ENCODE results near the gene EPHA1.
"Not testable (repeated sequence)": the region's sequence is repeated elsewhere in the genome, so short reads cannot be mapped to it uniquely, and the experiment has no call there.

EPHA1 gene

DNA sequence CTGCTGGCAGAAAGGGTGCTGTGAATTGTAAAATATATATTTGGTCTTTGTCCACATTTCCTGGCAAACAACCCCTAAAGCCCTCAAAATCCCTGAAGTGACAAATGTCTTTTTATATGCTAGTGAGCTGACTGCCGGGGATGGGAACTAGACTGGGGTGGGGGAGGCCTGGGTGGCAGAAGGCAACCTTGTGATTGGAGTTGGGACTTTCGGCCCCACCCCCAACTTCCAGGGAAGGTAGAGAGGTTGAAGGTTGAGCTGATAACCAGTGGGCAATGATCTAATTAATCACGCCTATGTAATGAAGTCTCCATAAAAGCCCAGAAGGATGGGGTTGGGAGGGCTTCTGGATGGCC, 2.7 kb downstream of the EPHA1 start:
- no peak for DNase-seq (ENCODE audit: insufficient read length, low spot score)
- FAIRE-seq = no peak

DNA sequence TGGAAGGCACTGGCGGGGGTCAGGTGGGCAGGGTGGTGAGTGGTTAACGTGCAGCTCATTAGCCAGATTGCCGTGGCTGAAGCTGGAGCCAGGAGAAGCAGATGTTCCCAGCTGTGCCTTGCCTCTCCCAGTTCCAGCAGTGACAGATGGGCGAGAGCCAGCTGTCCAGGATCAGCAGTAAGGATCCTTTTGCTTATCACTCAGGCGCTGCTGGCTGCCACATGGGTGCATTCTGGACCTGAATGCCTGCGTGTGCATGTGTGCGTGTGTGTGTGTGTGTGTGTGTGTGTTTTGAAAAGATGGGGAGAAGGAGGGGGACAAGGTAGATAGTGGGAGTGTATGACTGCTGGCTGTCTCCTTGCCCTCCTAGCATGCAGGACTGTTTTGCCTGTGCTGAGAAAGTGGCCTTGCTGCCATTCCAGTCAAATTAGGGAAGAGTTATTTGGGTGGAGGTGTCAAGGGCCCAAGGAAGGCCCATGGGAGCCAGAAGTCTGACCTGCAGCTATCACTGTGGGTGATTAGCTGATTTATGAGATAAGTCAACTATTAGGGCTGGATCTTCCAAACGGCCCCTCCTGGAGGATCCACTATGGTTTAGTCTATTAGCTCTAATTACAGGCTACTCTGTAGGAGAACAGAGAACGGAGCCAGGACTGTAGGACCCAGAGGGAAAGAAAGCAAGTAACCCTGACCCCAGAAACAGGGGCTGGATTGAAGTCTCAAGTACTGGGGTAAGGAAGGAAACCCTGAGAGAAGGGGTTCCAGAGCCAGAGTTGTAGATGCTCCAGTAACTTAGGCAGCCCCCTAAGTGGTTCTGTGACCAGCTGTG, 3.3 kb downstream of the EPHA1 start:
- FAIRE-seq (no peak), DNase-seq (ENCODE audit: insufficient read length, low spot score) (no peak)

- FAIRE-seq; DNase-seq (ENCODE audit: insufficient read length, low spot score): not testable (repeated sequence)
Observed at GRCh38 chr7:143402233-143402632, 6.4 kb downstream of the EPHA1 start.

- DNase-seq (ENCODE audit: insufficient read length, low spot score) (no peak), FAIRE-seq (no peak)
Observed at GRCh38 chr7:143401265-143401664, 7.4 kb downstream of the EPHA1 start.

DNA sequence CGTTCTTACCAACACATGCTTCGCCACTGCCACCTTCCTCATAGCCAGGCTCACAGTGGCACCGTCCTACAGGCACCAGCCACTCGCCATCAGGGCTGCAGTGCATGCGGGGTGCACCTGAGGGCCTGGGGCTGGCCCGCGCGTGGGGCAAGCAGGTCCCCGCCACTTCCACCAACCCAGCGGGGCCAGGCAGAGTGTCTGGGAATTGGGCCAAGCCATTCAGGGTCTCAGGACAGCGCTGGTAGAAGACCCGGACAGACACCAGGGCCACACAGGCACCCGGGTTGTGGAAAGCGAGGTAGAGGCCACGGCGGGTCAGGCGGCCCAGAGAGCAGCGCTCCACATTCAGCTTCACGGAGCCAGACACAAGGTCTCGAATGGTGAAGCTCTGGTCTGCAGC, 9.0 kb downstream of the EPHA1 start:
- no peak for DNase-seq (ENCODE audit: insufficient read length, low spot score)
- FAIRE-seq = no peak

DNA sequence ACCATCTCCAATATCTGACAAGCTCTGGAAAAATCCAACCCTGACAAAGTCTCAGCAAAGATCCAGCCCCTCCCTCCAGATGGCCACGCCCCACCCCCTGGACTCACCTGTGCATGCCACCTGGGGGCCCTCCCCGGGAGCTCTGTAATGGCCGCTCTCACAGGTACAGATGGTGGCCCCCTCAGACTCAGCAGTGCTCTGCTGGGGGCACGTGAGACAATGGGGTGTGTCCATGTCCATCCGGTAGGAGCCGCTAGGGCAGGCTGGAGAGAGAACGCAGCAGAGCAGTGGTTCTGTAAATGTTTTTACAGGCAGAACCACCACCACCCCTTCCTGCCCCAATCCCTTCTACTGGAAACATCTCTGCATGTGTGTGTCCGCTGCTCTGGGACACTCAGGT, 9.5 kb downstream of the EPHA1 start:
- DNase-seq (ENCODE audit: insufficient read length, low spot score) = no peak
- FAIRE-seq = no peak

- DNase-seq (ENCODE audit: insufficient read length, low spot score) (no peak), FAIRE-seq (no peak)
Observed at GRCh38 chr7:143398616-143399015, 10.0 kb downstream of the EPHA1 start.

- no peak for FAIRE-seq
- DNase-seq (ENCODE audit: insufficient read length, low spot score) = no peak
Observed at GRCh38 chr7:143397710-143398530, 10.7 kb downstream of the EPHA1 start.

DNA sequence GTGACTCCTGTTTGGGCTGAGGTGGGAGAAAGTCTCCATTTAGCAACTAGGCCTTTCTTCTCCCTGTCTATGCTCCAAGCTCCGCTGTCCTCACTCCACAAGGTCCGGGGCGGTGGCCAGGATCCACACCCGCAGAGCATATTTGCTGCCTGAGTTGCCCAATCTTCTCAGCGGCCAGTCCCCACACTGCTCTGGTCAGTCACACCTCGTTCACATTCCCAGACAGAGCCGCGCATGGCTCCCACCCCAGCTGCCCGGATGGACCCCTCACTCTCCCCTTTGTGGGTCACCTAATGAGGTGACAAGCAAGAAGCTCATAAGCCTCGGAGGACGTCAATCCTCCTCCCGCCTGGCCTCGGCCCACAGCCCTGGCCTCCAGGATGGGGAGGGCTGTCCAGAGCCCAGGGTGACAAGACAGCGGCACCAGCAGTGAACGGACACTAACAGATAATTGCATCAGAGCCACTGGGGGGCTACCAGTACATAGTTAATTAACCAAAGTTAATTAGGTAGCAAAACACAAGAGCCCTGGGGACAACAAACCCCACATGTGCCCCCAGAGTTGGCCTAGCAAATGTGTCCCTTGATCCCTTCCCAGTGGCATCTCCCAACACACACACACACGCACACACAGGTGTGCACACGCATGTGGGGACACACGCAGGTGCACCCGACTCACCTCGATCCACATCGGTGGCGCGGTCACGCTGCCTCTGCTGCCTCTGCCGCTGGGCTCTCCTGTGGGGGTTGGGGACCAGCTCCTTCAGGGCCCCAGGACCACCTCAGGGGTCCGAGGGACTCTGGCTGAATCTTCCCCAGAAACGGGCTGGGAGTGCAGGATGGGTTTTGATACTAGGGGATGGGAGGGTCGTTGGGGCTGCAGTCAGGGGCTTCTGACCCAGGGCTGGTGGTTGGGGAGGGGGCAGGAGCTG, 11.8 kb downstream of the EPHA1 start:
- no peak for DNase-seq (ENCODE audit: insufficient read length, low spot score)
- no peak for FAIRE-seq

DNA sequence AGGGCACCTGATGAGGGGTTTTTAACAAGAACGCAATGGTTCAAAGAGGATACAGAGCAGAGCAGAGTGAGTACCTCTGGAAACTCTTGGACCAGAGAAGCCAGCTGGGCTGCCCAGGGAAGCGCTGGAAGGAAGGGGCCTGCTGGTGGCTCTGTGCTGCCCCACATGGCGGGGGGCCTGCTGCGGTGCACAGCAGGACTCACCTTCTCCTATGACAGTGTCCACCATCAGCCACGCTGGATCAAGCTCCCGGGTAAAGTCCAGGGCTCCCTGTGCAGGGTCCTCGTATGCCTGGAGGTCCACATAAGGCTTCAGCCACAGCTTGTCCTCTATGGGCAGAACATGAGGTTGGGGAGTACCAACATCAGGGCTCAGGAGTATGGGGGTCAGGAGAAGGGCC, 12.5 kb downstream of the EPHA1 start:
- DNase-seq (ENCODE audit: insufficient read length, low spot score) (no peak), FAIRE-seq (no peak)

DNA sequence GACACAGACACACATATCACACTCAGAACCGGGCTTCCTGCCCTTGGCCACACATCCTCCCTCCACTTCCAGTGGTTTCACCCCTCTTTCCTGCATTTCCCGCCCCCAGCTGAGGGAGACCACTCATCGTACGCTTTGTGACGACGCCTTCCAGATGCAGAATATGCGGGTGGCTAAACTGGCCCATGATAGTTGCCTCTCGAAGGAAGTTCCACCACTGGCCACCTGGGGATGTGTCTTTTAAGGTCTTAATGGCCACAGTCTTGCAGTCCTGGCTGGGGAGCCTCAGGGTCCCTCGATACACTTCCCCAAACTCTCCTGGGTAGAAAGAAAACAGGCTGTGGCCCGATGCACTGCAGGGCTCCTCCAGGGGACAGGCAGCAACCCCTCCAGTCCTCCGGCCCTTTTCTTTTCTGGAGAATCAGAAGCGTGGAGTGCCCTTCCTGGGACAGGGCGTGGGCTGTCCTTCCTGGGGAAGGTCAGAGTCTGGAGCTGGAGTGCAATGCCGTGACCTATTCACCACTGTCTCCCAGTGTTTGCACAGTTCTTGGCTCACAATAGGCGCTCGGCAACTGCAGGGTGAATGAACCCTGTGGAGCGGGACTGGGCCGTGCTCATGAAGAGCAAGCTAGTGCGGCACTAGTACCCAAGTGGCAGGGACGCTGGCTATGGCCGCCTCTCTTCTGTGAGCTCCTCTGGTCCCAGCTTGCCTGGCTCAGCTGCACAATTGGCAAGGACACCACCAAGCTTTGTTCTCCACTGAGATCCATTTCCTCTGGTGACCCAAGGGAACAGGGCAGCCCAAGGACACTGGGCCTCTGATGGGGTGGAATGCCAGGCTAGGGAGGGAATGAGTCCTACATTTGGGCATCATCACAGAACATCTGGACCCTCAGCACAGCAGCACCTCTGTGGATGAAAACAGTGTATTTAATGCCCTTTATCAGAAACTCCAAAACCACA, 13.2 kb downstream of the EPHA1 start:
- DNase-seq (ENCODE audit: insufficient read length, low spot score) (no peak), FAIRE-seq (no peak)

- FAIRE-seq = no peak
Observed at GRCh38 chr7:143394777-143395176, 13.9 kb downstream of the EPHA1 start.

GRCh38 chr7:143394068-143394467, 14.6 kb downstream of the EPHA1 start:
- DNase-seq (ENCODE audit: insufficient read length, low spot score) (no peak), FAIRE-seq (no peak)

More at GRCh38 chr7:143394777-143395176, 13.9 kb downstream of the EPHA1 start:
- no peak for DNase-seq (ENCODE audit: insufficient read length, low spot score)

DNA sequence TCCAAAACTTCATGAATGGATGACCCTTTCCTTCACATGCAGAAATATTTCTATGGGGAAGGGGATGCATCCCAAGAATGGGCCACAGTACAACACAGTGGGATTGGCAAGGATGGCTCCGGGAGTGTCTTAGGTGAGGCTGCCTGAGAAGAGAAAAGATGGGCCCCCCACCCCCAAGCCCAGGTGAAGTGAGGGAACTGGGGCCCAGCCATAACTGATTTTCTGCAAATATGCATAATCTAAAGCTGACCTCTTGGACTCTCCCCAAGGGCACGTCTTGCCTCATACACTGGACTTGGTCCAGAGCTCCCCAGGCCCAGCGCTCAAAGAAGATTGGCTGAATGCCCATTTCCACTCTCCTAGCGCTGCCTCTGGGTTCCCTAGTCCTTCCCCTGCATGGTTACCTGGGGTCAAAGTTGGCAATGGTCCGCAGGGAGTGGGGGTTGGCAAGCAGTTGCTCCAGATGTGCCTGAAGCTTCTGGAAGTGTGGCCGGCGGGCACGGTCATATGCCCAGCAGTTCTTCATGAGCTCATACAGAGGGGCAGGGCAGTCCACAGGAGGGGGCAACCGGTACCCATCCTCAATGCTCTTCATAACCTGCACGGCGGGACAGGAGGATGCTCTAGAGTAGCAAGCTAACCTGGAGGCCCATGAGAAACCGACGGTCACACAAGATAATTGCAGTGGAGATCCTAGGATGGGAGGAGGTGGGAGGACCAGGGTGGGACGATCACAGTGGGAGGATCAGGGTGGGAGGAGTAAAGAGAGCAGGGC, 15.2 kb downstream of the EPHA1 start:
- FAIRE-seq (no peak), DNase-seq (ENCODE audit: insufficient read length, low spot score) (no peak)

- FAIRE-seq (no peak), DNase-seq (ENCODE audit: insufficient read length, low spot score) (no peak)
Observed at GRCh38 chr7:143392875-143393266, 15.8 kb downstream of the EPHA1 start.

DNA sequence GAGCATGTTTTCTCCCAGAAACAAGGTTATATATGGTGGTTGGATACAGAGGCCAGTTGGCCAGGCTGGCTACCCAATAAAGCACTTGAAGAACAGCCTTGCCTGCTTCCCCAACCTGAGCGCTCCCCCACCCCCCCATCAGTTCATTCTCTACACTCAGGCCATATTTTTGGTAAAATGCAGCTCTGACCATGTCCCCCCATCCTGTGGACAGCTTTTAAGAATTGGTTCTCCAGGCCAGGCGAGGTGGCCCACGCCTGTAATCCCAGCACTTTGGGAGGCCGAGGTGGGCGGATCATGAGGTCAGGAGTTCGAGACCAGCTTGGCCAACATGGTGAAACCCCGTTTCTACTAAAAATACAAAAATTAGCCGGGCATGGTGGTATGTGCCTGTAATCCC, 16.2 kb downstream of the EPHA1 start:
- FAIRE-seq; DNase-seq (ENCODE audit: insufficient read length, low spot score): not testable (repeated sequence)

DNA sequence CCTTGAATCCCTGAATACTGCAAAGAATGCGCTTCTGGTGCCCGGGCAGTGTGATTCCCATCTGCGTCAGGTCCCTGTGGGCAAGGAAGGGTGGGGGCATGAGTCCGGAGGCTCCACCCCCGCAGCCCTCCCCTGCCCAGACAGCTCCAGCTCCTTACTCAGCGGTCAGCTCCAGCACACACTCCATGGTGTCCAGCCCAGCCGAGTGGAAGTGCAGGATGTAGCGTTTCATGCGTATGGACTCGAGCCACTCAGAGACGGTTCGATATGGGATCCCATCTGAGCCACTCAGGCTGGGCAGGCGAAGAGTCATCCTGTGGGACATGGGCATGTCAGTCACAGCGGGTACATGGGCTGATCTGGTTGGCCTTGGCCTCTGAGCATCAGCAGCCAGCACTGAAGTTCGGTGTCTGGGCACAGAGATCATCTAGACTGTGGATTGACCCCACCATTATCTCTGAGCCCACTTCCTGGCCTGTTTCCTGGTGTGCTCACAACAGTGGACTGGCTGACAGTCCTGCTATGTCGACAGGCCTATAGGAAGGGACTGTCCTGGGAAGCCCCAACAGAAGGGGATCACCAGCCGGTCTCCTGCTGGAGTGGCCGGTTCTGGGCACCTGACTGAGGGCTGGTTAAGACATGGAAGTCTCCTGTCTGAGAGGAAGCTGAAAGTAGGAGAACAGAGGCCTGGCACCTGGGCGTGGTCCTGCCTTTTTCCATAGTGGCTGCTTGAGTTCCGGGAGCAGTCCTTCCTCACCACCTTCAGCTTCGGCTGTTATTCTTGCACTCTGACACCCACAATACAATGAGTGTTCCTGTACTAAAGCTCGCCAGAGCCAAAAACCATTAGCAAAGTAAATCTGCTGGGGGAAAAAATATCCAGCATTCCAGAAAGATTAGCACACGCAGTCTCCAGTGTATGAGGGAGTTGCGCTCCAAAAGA, 16.9 kb downstream of the EPHA1 start:
- DNase-seq (ENCODE audit: insufficient read length, low spot score) = no peak

DNA sequence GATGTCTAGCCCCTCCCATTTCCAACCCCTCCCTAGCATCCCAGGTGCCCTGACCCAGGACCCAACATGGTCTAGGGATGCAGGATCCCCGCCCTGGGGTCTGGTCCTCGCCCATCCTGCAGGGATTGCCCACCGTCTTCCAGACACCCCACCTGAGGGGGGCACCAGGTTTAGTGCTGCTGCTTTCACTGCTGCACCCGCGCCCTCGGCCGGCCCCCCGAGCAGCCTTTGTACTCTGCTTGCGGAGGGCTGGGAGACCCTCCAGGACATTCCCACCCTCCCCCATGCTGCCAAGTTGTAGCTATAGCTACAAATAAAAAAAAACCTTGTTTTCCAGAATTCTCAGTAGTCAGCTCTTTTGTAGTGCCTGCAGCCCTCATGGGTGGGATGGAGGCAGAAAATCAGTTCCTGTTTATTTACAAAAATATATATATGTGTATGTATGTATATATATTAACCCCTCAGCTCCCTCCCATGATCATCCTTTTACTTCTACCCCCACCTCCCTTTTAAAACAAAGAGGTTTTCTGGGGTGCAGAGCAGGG, 17.8 kb downstream of the EPHA1 start:
- DNase-seq (ENCODE audit: insufficient read length, low spot score) = no peak
- FAIRE-seq = no peak

More for the DNA sequence above, 16.9 kb downstream of the EPHA1 start:
- FAIRE-seq = no peak

Data from HTR-8/SVneo (cell line).